Stimulated activated naive CD8-positive, alpha-beta T cell treated with anti-CD3 and anti-CD28 coated beads, Interleukin-15, Interleukin-2, amounts not matched to agents 100 ng/mL and 50 ng/mL, for 24 hours (primary cell): Measurements from ENCODE around the gene SYT17.

Experiments used
- H3K27ac Mint-ChIP-seq: one replicate; pipeline ENCODE4 v1.8.0; 2021; ENCODE audit warnings: mild to moderate bottlenecking, mixed read lengths
- H3K27me3 Mint-ChIP-seq: one replicate; pipeline ENCODE4 v1.8.0; 2021; ENCODE audit warnings: mixed read lengths
- H3K36me3 Mint-ChIP-seq: one replicate; pipeline ENCODE4 v1.8.0; 2021; ENCODE audit warnings: low read depth, mixed read lengths
- H3K4me1 Mint-ChIP-seq: one replicate; pipeline ENCODE4 v1.8.0; 2021; ENCODE audit warnings: low read depth, mixed read lengths
- H3K4me3 Mint-ChIP-seq: one replicate; pipeline ENCODE4 v1.8.0; 2021; ENCODE audit warnings: mild to moderate bottlenecking, mixed read lengths
- H3K9me3 Mint-ChIP-seq: one replicate; pipeline ENCODE4 v1.8.0; 2021; ENCODE audit warnings: mixed read lengths

SYT17 gene

GRCh38 chr16:19266774-19267173 is 98.7 kb downstream of the SYT17 start:
- no peak overlapping the region for H3K27ac Mint-ChIP-seq
- peaks cover 25% of the 10 kb centered on the region for H3K9me3 Mint-ChIP-seq
- H3K27me3 Mint-ChIP-seq = peaks cover 4% of the 10 kb centered on the region
- no peak overlapping the region for H3K4me3 Mint-ChIP-seq
- no peaks in the 10 kb centered on the region for H3K36me3 Mint-ChIP-seq
- H3K4me1 Mint-ChIP-seq = no peaks in the 10 kb centered on the region

- Mint-ChIP-seq H3K27ac (no peak overlapping the region), H3K36me3 (no peaks in the 10 kb centered on the region)
Measured at GRCh38 chr16:19269098-19269497, 101.1 kb downstream of the SYT17 start.

GRCh38 chr16:19274165-19274797 is 106.2 kb downstream of the SYT17 start:
- Mint-ChIP-seq H3K9me3 (peaks cover 2% of the 10 kb centered on the region), H3K4me1 (no peaks in the 10 kb centered on the region), H3K27ac (no peak overlapping the region), H3K4me3 (no peak overlapping the region), H3K27me3 (peaks cover 3% of the 10 kb centered on the region), H3K36me3 (no peaks in the 10 kb centered on the region)

More at GRCh38 chr16:19269098-19269497, 101.1 kb downstream of the SYT17 start:
- Mint-ChIP-seq H3K9me3 (peaks cover 19% of the 10 kb centered on the region), H3K4me3 (no peak overlapping the region), H3K27me3 (peaks cover 3% of the 10 kb centered on the region), H3K4me1 (no peaks in the 10 kb centered on the region)

GRCh38 chr16:19278403-19278802 is 110.4 kb downstream of the SYT17 start:
- Mint-ChIP-seq H3K4me1 (no peaks in the 10 kb centered on the region), H3K36me3 (no peaks in the 10 kb centered on the region), H3K9me3 (no peaks in the 10 kb centered on the region), H3K27ac (no peak overlapping the region), H3K27me3 (no peaks in the 10 kb centered on the region), H3K4me3 (no peak overlapping the region)

DNA sequence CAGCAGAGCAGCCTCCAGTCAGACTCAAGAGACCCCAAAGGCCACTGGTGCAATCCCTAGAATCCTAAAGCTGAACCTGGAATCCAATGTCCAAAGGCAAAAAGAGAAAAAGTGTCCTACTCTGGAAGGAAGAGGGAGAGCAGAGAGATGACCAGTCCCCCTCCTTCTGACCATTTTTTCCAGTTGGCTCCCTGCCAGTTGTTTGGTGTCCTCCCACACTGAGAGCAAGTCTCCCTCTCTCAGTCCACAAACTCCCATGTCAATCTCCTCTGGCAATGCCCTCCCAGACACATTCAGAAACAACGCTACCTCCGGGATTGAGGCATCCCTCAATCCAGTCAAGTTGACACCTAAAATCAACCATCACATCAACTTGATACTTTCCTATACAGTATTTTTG is 113.2 kb downstream of the SYT17 start:
- H3K4me1 Mint-ChIP-seq = no peaks in the 10 kb centered on the region
- H3K9me3 Mint-ChIP-seq = no peaks in the 10 kb centered on the region
- H3K36me3 Mint-ChIP-seq = no peaks in the 10 kb centered on the region
- no peaks in the 10 kb centered on the region for H3K27me3 Mint-ChIP-seq
- H3K27ac Mint-ChIP-seq = no peak overlapping the region
- no peak overlapping the region for H3K4me3 Mint-ChIP-seq

GRCh38 chr16:19282101-19282500 is 114.1 kb downstream of the SYT17 start:
- Mint-ChIP-seq H3K9me3 (no peaks in the 10 kb centered on the region), H3K4me1 (no peaks in the 10 kb centered on the region), H3K27ac (no peak overlapping the region), H3K4me3 (no peak overlapping the region), H3K27me3 (no peaks in the 10 kb centered on the region), H3K36me3 (no peaks in the 10 kb centered on the region)

DNA sequence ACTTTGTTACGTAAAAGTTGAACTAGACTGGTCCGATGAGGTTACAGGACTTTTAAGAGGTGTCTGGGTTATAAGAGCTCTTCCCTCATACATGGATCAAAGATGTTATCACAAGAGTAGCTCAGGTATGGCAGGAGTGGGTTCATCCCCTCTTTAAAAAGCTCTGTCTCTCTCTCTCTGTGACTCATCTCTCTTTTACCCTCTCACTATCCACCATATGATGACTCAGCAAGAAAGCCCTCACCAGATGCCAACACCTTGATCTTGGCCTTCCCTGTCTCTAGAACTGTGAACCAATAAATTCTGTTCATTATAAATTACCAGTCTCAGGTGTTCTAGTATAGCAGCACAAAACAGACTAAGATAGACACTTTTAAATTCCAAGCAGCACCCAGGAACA is 115.6 kb downstream of the SYT17 start:
- no peaks in the 10 kb centered on the region for H3K4me1 Mint-ChIP-seq
- peaks cover 3% of the 10 kb centered on the region for H3K27me3 Mint-ChIP-seq
- H3K9me3 Mint-ChIP-seq = no peaks in the 10 kb centered on the region
- H3K4me3 Mint-ChIP-seq = no peak overlapping the region
- H3K36me3 Mint-ChIP-seq = no peaks in the 10 kb centered on the region
- no peak overlapping the region for H3K27ac Mint-ChIP-seq

GRCh38 chr16:19284207-19284606 is 116.2 kb downstream of the SYT17 start:
- Mint-ChIP-seq H3K4me1 (no peaks in the 10 kb centered on the region), H3K9me3 (no peaks in the 10 kb centered on the region), H3K27ac (no peak overlapping the region), H3K36me3 (no peaks in the 10 kb centered on the region), H3K4me3 (no peak overlapping the region), H3K27me3 (peaks cover 3% of the 10 kb centered on the region)

GRCh38 chr16:19285431-19285830 is 117.4 kb downstream of the SYT17 start, which contains the start of gene CLEC19A:
Gene CLEC19A, plus strand, starts transcription at chr16:19285731. Its CDS starts 121 bp downstream, at chr16:19285852.
- Mint-ChIP-seq H3K27ac (no peak within 1 kb of the TSS), H3K9me3 (no peaks in the 10 kb centered on the region), H3K27me3 (peaks cover 10% of the 10 kb centered on the region), H3K36me3 (no peaks in the 10 kb centered on the region), H3K4me3 (no peak within 1 kb of the TSS), H3K4me1 (no peaks in the 10 kb centered on the region)

DNA sequence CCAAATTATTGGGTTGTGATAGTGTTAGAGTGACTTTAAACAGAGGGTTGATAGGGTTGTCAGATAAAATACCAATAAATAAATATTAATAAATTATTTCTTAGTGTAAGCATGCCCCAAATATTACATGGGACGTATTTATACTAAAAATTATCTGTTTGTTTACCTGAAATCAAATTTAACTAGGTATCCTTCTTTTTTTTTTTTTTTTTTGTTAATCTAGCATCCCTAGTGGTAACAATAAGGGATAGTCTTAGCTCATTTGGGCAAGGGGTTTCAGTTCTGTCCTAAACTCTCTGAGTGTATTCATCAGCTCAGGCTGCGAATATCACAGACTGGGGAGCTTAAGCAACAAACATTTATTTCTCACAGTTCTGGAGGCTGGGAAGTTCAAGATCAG is 118.8 kb downstream of the SYT17 start:
- Mint-ChIP-seq H3K27me3 (peaks cover 11% of the 10 kb centered on the region), H3K27ac (no peak overlapping the region), H3K4me1 (no peaks in the 10 kb centered on the region), H3K9me3 (peaks cover 4% of the 10 kb centered on the region), H3K36me3 (no peaks in the 10 kb centered on the region), H3K4me3 (no peak overlapping the region)

- Mint-ChIP-seq H3K4me1 (no peaks in the 10 kb centered on the region), H3K27me3 (peaks cover 11% of the 10 kb centered on the region)
Measured at GRCh38 chr16:19287241-19287640, 119.2 kb downstream of the SYT17 start.

GRCh38 chr16:19288872-19289799 is 121.1 kb downstream of the SYT17 start:
- Mint-ChIP-seq H3K4me1 (peaks cover 10% of the 10 kb centered on the region), H3K36me3 (no peaks in the 10 kb centered on the region), H3K27me3 (peaks cover 21% of the 10 kb centered on the region), H3K9me3 (peaks cover 14% of the 10 kb centered on the region), H3K27ac (no peak overlapping the region), H3K4me3 (no peak overlapping the region)

More at GRCh38 chr16:19287241-19287640, 119.2 kb downstream of the SYT17 start:
- peaks cover 4% of the 10 kb centered on the region for H3K9me3 Mint-ChIP-seq
- H3K27ac Mint-ChIP-seq = no peak overlapping the region
- no peak overlapping the region for H3K4me3 Mint-ChIP-seq
- H3K36me3 Mint-ChIP-seq = no peaks in the 10 kb centered on the region

DNA sequence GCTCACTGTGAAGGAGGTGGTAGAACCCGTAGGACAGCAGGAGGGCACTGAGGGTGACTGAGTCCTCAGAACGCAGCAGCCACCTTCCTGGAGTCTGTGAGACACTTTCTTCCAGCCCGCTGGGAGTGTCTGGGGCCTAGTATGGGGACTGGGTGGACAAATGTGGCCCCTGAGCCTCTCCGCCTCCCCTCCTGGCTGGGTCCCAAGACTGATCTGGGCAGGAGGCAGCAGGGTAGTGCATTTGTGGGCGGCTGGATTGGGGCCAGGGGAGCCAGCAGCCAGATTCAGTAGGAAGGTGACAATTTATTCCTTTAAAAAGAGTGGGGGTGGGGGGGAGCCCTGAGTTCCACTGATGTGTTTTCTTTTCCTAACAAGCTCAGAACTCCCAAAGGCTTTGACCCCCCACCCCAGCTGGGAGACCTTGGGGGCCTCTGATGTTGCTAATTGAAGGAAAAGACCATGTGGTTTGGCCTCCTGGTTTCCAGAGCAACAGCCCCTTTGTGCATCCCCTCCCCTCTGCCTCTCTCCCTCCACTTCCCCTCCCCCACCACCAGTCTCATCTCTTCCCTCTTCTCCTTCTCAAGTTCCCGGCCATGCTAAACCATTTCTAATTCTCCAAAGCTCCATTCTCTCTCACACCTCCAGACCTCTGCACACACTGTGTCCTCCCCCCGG is 121.9 kb downstream of the SYT17 start:
- H3K4me3 Mint-ChIP-seq = no peak overlapping the region
- H3K27me3 Mint-ChIP-seq = peaks cover 21% of the 10 kb centered on the region
- no peak overlapping the region for H3K27ac Mint-ChIP-seq
- peaks cover 19% of the 10 kb centered on the region for H3K9me3 Mint-ChIP-seq
- H3K4me1 Mint-ChIP-seq = peaks cover 18% of the 10 kb centered on the region
- H3K36me3 Mint-ChIP-seq = no peaks in the 10 kb centered on the region

GRCh38 chr16:19290860-19291259 is 122.8 kb downstream of the SYT17 start:
- no peak overlapping the region for H3K27ac Mint-ChIP-seq
- H3K4me3 Mint-ChIP-seq = no peak overlapping the region
- peaks cover 19% of the 10 kb centered on the region for H3K9me3 Mint-ChIP-seq
- peaks cover 21% of the 10 kb centered on the region for H3K27me3 Mint-ChIP-seq
- H3K4me1 Mint-ChIP-seq = peaks cover 22% of the 10 kb centered on the region
- no peaks in the 10 kb centered on the region for H3K36me3 Mint-ChIP-seq

DNA sequence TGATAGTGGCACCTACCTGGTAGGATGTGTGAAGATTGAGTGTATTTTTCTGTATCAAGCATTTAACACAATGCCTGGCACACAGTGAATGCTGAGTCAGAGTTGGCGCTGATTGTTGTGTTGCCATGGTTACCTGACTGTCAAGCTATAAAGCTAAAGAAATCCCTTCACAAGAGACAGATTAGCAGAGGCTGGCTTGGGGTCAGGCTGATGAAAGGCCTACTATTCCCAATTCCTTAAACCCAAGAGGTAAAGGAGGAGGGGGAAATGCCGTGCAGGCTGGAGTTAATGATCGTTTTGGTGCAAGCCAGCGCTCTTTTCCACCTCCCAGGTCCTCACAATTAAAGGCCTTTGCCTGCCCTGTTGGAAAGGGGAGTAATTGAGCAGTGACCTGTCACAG is 123.4 kb downstream of the SYT17 start:
- peaks cover 19% of the 10 kb centered on the region for H3K9me3 Mint-ChIP-seq
- H3K27me3 Mint-ChIP-seq = peaks cover 21% of the 10 kb centered on the region
- no peak overlapping the region for H3K27ac Mint-ChIP-seq
- peaks cover 22% of the 10 kb centered on the region for H3K4me1 Mint-ChIP-seq
- H3K4me3 Mint-ChIP-seq = no peak overlapping the region
- no peaks in the 10 kb centered on the region for H3K36me3 Mint-ChIP-seq
